COR-L47 (cell line): ENCODE data around the gene CEND1.

Source experiments
- DNase-seq: peaks from one replicate; lab custom pipeline; 2025; lab: John Stamatoyannopoulos, UW

The CEND1 gene

DNA sequence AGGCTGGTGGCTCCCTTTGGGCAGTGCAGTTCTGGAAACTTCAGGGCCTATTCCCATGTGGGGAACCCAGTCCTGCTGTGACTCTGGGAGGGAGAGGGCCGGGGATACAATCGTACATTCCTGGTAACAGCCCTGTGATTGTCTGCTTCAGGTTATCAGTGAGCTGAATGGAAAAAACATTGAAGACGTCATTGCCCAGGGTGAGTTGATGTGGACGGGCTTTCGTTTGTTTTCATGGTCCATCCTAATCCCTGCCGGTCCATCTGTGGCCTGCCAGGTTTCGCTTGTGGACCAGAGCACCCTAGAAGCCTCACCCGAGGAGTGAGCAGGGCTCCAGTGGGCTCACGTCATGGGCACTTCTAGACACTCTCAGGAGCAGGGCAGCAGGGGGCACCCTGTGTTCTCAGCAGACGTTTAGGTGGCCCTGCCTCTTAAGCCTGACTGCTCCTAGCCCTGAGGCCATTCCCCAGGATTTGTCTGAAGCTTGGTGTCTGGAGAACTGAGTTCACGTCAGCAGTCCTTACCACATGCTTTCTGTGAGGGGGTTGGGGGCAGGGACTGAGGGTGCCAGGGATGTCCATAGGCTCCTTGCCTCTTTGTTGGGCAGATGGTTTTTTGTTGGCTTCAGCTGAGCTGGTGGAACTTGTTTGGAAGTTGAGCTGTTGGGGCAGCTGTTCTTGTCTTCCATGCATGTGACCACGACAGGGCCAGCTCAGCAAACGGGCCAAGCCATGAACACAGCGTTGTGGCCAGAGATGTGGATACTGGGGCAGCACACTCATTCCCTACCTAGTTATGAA is 21.8 kb upstream of the CEND1 start:
- no peak for DNase-seq

DNA sequence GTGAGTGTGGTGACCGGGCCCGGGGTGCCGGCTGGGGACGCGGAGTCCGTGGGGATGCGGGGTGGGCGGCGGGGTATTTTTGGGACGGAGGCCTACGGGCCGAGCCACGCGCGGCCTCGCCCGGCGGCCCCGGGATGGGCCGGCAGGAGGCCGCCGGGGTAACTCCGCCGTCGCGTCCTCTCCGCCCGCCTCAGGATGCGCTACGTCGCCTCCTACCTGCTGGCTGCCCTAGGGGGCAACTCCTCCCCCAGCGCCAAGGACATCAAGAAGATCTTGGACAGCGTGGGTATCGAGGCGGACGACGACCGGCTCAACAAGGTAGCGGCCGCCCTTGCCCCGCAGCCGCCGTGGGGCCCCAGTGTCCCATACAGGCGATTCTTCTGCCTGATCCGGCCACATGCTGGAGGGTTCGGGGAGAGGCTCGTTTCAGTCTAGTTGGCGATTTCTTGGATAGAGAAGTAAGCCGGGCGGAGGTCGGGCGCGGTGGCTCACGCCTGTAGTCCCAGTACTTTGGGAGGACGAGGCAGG is 20.2 kb upstream of the CEND1 start:
- DNase-seq, result no peak

DNA sequence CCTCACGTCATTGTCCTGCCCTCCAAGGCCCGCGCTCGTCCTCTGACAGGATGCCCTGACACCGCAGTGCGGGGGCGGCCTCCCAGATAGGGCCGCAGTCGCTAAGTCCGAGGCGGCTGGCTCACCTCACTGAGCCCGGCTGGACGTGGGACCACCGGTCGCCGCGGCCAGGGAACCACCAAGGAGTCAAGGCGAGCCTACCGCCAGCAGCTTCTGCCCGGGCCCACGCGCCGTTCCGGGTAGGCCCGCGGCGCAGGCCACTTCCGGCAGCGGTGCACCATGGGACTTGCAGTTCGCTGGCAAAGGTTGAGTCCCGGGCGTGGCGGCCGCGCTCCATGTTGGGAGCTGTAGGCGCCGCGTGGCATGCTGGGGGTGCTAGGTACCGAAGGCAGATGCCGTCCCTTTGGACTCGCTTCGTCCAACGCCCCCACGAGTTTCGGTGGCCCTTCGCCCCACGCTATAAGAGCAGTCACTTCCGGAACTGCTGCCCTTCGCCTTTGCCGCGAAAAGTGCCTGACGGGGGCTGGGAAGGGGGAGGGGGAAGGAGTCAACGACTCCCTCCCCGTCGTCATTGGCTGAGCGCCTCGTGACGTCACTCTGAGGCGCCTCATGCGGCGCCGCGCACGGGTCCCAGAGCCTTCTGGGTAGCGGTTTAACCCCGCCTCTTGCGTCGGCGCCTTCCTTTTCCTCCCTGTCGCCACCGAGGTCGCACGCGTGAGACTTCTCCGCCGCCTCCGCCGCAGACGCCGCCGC is 19.6 kb upstream of the CEND1 start, which contains the start of gene RPLP2:
Gene RPLP2 (plus strand): TSS at position 681 of the 753 bp plus-strand sequence. CDS start 268 bp downstream, outside the sequence.
- peak; percentile 96 for DNase-seq

DNA sequence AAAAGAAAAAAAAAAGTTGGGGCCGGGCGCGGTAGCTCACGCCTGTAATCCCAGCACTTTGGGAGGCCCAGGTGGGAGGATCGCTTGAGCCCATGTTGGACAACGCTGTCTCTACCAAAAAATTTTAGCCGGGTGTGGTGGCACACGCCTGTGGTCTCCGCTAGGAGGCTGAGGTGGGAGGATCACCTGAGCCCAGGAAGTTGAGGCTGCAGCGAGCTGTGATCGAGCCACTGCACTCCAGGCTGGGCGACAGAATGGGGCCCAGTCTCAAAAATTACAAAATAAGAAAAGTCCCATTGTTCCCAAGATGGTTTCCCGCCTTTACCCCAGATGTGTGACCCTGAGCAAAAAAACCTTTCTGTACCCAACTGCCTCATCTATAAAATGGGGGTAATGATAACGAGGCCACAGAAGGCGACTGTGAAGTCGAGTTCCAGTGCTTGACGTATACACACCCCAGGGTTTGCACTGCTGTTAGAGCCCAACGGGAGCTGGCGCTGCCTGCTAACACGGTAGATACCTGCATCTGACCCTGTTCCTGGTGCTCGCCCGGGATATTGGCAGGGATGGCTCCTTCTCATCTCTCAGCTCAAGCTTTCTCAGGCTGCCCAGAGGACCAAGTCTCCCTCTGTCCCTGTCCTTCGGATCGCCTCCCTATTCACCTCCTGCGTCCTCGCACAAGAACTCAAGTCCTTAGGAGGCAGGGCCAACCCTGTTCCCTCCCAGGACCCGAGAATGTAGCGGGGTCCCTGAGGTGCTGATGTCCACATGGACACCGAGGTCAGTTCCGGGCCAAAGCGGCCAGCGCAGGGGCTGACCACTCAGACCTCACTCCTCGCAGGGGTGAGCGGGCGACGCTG is 18.8 kb upstream of the CEND1 start:
- no peak for DNase-seq

DNA sequence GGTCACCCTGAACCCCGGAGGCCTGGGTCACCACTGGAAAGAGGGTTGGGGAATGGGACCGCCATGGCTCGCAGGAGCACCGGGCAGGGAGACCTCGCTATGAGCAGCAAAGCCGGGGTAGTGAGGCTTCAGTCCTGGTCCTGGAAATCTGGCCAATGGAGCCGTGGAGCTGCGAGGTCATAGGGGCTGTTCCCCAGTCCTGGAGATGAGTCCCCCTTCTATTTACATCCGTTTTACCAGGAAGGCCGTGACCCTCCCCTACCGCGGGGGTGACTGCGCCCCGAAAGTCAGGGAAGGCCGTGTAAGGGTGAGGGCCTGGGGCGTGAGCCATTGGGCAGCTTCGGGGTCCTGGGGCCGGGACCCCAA is 14.7 kb upstream of the CEND1 start:
- no peak for DNase-seq

DNA sequence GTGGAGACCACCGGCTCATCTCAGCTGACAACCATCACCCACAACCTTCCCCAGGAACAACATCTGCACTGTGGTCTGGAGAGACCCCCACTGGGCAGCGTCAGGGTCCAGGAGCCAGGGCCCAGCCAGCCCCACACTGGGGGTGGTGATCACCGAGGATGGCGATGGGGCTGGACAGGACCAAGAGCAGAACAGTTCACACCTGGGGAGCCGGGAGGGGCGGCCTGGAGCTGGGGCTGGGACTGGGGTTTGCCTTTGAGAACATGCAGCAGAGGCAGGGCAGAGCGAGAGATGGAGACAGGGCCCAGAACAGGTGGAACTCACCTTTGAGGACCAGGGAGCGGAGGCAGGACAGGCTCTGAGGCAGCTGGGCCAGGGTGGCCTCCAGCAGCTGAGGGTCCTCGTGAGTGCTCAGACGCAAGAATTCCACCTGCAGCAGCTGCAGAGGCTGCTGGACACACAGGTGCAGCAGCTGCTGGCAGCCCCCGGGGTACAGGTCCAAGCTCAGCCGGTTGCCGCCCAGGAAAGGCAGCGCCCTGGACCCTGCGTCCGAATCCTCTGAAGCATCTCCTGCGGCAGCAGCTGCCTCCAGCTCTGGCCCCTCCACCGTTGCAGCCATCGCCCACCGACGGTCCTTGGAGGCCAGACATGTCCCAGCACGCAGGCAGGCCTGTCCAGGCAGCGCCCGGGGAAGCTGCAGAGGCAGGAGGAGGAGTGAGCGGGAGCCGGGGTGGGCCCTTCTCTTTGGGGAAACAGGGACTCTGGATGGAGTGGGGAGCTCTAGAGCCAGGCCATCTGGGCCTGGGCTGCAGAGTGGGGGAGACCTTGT is 14.1 kb upstream of the CEND1 start:
- DNase-seq, result peak; percentile 58

- no peak for DNase-seq
Observed at GRCh38 chr11:803467-803742, 13.5 kb upstream of the CEND1 start.

DNA sequence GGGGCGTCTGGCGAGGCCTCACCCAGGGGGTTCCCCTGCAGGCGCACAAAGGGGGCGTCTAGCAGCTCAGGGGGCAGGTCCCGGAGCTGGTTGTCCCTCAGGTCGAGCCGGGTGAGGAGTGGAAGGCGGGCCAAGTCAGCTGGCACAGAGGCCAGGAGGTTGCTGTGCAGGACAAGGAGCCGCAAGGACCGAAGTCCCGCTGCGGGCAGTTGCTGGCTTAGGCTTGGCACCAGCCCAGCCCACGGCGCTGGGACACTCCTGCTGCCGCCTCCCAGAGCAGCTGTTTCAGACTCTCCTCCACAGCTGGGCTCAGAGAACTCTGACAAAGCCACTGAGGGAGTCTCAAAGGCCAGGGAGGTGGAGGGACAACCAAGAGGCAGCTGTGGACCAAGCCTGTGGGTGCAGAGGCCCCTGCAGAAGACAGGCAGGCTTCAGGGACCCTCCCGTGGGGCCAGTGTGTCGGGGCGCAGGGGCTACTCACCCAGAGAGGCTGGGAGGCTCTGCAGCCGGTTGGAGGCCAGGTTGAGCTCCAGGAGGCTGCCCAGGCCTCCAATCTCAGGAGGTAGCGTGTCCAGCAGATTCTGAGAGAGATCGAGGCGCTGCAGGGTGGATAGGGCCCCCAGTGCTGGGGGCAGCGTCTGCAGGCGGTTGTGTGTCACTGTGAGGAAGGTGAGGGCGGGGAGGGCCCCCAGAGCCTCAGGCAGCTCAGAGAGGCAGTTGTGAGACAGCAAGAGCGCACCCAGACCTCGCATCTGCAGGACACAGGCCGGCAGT is 13.0 kb upstream of the CEND1 start:
- DNase-seq, result no peak

DNA sequence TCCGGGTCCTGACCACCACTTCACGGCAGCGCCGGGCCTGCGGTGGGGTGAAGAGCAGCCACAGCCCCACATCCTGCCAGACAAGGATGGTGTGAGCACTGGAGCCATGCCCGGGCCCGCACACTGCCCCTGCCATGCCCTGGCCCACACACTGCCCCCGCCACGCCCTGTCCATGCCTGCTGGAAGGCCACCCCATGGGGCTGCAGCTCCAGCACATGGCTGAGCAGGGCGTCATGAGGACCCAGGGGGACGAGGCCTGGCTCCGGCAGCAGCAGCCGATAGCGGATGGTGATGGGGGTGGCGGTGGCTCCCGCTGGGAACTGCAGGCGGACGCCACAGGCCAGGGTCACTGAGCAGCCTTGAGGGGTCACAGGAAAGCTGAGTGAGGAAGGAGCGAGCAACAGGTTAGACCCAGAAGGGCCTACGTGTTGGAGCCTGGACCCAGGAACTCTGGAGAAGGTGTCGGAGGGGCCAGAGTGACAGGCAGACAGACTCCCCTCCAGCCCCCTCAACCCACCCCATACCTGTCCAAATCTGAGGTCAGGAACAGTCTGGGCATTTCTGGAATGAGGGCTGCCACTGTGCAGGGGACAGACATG is 12.2 kb upstream of the CEND1 start:
- DNase-seq, result no peak

GRCh38 chr11:801097-801780 is 11.3 kb upstream of the CEND1 start:
- no peak for DNase-seq

DNA sequence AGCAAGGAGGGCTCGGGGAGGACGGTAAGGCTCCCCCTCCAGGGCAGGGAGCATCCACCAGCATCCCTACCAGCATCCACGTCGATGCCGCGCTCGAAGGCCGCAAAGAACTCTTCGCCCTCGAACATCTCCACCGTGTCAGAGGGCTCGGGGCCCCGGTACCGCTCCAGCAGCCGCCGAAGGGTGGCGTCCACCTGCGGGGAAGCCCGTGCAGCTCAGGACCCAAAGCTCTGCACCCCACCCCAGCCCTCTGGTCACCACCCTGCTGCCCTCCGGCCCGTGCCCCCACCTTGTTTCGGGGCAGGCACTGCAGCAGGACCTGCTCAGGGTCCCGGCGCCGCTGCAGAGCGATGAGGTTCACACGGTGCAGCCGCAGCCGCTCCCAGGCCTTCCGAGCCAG is 10.6 kb upstream of the CEND1 start:
- no peak for DNase-seq

- DNase-seq, result no peak
Observed at GRCh38 chr11:799641-800316, 9.9 kb upstream of the CEND1 start.

DNA sequence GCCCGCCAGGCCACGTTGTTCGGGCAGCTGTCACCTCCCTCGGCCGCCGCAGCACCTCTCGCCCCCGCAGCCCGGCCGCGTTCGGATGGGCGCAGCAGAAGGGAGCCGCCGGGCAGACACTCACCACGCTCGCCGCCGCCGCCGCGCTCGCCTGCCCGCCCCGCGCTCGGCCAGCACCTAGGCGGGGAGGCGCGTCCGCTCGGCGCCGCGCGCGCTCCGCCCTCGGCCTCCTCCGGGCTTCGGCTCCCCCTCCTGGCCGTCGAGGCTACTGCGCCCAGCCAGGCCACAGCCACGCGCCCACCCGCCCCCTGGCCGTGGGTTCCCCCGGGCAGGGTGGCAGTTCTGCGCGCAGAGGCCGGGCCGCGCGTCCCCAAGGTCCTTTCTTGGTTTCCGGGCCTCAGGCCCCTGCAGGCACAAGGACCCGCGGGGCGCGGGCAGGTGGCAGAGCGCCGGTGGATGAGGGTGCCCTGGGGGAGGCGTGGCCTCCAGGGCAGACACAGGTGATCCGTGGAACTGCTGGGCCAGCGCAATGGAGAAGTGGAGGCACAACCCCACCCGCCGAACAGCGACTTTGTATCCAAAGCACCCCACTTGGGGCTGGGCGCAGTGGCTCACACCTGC is 8.3 kb upstream of the CEND1 start, which contains the start of gene SLC25A22:
Gene SLC25A22 (minus strand): TSS at position 189 of the 621 bp plus-strand sequence. CDS start 3,275 bp downstream, outside the sequence.
- DNase-seq, result peak; percentile 73

DNA sequence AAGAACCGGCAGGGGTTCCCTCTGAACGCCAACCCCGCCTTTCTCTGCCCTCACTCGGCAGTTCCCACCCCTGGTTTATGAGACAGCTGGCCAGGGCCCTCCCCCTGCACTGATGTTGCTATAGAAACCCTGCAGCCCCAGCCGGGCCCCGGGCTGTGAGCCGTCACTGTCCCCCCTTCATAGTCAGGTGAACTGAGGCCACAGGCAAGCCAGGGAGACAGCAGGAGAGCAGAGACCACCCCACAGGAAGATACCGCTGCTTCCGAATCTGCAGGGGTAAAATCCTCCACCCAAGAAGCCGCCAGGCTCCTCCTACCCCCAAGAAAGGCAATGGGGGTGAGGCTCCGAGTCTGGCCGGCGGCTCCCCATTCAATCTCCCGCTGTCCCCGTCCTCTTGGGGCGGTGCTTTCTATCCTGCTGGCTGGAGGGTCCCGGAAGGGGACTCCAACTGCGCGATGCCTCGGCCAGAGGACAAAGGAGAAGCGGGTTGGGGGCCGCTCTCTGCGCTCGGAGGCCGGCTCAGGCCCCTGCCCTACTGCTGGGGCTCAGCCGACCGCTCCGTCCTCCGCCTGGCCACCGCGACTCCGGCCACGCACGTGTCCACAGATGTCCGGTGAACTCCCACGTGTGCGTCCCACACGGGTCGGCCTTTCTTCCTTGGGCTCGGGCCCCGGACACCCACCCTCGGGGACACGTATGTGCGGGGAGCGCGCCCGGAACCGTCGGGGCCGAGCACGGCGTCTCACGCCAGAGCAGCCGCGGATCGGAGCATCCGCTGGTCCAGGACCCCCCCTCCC is 7.6 kb upstream of the CEND1 start:
- DNase-seq, result peak; percentile 89

- DNase-seq, result no peak
Observed at GRCh38 chr11:796565-797295, 6.8 kb upstream of the CEND1 start.

DNA sequence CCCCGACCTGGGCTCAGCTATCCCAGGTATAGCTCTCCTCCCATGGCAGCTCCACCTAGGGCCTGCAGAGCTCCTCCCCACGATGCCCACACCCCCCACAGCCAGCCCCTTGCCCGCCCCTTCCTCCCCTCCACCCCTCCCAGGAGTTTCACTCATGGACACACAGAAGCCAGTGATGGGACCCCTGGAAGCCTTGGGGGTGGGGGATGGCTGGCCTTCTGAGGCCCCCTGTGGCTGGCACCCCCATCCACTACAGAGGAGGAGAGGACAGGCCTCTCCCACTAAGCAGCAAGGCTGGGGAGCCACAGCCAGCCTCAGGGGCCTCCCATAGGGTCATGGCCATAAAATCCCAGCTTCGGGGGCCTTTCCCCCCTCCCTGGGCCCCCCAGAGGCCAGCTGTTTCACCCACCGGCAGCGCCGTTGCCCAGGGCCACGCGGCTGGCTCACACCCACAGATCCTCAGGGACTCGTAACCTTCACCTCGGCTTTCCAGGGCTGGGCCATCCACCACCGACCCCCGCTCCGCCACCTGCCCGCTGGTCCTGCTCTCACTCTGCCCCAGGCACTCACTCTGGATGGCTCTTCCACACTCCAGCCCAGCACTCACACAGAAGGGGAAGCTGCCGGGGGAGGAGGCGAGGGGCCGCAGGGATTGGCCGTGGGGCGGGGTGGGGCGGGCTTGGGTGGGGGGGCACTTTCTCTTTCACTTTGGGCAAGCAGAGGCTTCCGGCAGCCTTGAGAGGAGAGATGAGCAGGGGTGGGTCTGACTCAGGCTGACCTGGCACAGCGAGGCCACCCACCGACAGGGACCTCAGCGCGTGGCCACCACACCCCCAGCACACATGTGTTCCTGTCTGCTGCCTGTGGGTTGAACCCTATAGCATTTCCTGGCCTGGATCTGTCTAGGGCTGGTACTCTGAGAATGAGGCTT is 6.0 kb upstream of the CEND1 start:
- DNase-seq, result peak; percentile 53
